Neural cell (in vitro differentiated cells): ENCODE results near the gene POFUT1.

Experiments used
- CTCF ChIP-seq: fragments of 450-650 bp; IDR thresholded peaks from 2 replicates; pipeline ENCODE4 v1.5.1; 2014; ENCODE audit warnings: antibody characterized with exemption, mild to moderate bottlenecking, moderate library complexity; ENCODE audit not compliant: poor library complexity, severe bottlenecking
- MXI1 ChIP-seq: fragments of 450-650 bp; conservative IDR thresholded peaks from 2 replicates; pipeline ENCODE4 v1.6.1; 2014; ENCODE audit warnings: antibody characterized with exemption, mild to moderate bottlenecking; ENCODE audit not compliant: poor library complexity, severe bottlenecking
- POLR2AphosphoS5 ChIP-seq: IDR thresholded peaks from 2 replicates; pipeline ENCODE4 v1.6.1; 2012

DNA sequence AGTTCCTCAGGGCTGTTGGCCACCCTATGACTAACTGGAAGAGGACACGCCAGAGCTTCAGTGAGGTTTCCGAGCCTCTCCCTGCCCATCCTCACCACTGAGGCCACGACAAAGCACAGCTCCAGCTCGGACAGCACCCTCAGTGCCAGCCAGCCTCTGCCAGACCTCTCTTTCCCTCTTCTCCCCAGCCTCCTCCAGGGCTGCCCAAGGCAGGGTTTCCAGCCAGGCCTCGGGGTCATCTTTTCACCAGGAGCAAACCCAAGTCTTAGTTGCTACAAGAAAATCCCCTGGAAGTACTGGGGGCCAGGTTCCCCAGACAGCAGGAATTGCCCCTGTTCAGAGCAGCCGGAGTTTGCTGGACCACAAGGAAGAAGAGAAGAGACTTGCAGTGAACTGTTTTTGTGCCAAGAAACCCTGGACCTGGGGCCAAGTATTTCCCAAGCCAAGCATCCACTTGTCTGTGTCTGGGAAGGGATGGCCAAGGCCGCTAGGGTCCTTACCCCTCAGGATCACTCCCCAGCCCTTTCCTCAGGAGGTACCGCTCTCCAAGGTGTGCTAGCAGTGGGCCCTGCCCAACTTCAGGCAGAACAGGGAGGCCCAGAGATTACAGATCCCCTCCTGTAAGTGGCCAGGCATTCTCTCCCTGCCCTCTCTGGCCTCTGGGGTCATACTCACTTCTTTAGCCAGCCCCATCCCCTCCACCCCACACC, 41.7 kb upstream of the POFUT1 start:
- TF ChIP-seq CTCF = no peak
- no peak for TF ChIP-seq MXI1
- no peak for TF ChIP-seq POLR2AphosphoS5
